Measurements from ENCODE around the gene TIMMDC1. TPM values are rescaled to one million over a fixed set of nuclear protein-coding genes. Genes with fewer than 3 reads are reported as not detected.
"Not testable (repeated sequence)": the region's sequence is repeated elsewhere in the genome, so short reads cannot be mapped to it uniquely, and the experiment has no call there.

Gene TIMMDC1
- total RNA-seq, 3 donors from 2014 or later (not counting 1 experiment from before 2014, with no cell fraction given), result 31.9 to 50.1 (median 34.1) TPM

- DNase-seq, result no peak
- H3K27me3 Mint-ChIP-seq (ENCODE audit: low read depth in 2 of 2), result peaks cover 0 to 3% of the 10 kb centered on the region in 2 donors
- WGBS (ENCODE audit: insufficient coverage), result no CpG with 5 or more reads among the region's 1 CpG
- H3K4me3 ChIP-seq (ENCODE audit: low read length), result no peak overlapping the region
- H3K4me3 Mint-ChIP-seq, result no peak overlapping the region
- H3K27me3 ChIP-seq (ENCODE audit: control insufficient read depth, insufficient read depth, low read length), result no peaks in the 10 kb centered on the region
- H3K4me1 Mint-ChIP-seq, result no peaks in the 10 kb centered on the region
- no peaks in the 10 kb centered on the region for H3K4me1 ChIP-seq (ENCODE audit: control insufficient read depth, insufficient read depth, low read length)
- no peaks in the 10 kb centered on the region for H3K9me3 ChIP-seq (ENCODE audit: control insufficient read depth, insufficient read depth, low read length)
- no peak for TF ChIP-seq CTCF (IDR thresholded peaks at IDR 0.05)
- no peak overlapping the region for H3K27ac ChIP-seq (ENCODE audit: low read length)
- ATAC-seq, result no peak
- no peaks in the 10 kb centered on the region for H3K9me3 Mint-ChIP-seq
- H3K36me3 ChIP-seq (ENCODE audit: control insufficient read depth, insufficient read depth, low read length), result no peaks in the 10 kb centered on the region
- intact Hi-C loops (cut with micrococcal nuclease), result no loop called here
- no peaks in the 10 kb centered on the region for H3K36me3 Mint-ChIP-seq
- no peak overlapping the region for H3K27ac Mint-ChIP-seq
Measured at GRCh38 chr3:119547227-119547626, 48.9 kb downstream of the TIMMDC1 start.

GRCh38 chr3:119548341-119548740 is 50.0 kb downstream of the TIMMDC1 start:
- intact Hi-C loops (cut with micrococcal nuclease), result no loop called here
- ATAC-seq (no peak), DNase-seq (no peak)
- no peak overlapping the region for H3K4me3 Mint-ChIP-seq
- H3K27ac Mint-ChIP-seq, result no peak overlapping the region
- H3K27me3 Mint-ChIP-seq (ENCODE audit: low read depth in 2 of 2), result peaks cover 0 to 3% of the 10 kb centered on the region in 2 donors
- no peaks in the 10 kb centered on the region for H3K9me3 ChIP-seq (ENCODE audit: control insufficient read depth, insufficient read depth, low read length)
- no peaks in the 10 kb centered on the region for H3K9me3 Mint-ChIP-seq
- H3K27me3 ChIP-seq (ENCODE audit: control insufficient read depth, insufficient read depth, low read length), result no peaks in the 10 kb centered on the region
- TF ChIP-seq CTCF (IDR thresholded peaks at IDR 0.05), result no peak
- H3K27ac ChIP-seq (ENCODE audit: low read length), result no peak overlapping the region
- no peaks in the 10 kb centered on the region for H3K4me1 Mint-ChIP-seq
- 53% methylated on average over 3 of the region's 3 CpGs for WGBS (ENCODE audit: insufficient coverage)
- no peaks in the 10 kb centered on the region for H3K36me3 Mint-ChIP-seq
- H3K4me1 ChIP-seq (ENCODE audit: control insufficient read depth, insufficient read depth, low read length), result no peaks in the 10 kb centered on the region
- no peak overlapping the region for H3K4me3 ChIP-seq (ENCODE audit: low read length)
- H3K36me3 ChIP-seq (ENCODE audit: control insufficient read depth, insufficient read depth, low read length), result no peaks in the 10 kb centered on the region

GRCh38 chr3:119550192-119550910 is 52.0 kb downstream of the TIMMDC1 start:
- DNase-seq (no peak), ATAC-seq (no peak)
- Histone ChIP-seq H3K4me1 (ENCODE audit: control insufficient read depth, insufficient read depth, low read length) (no peaks in the 10 kb centered on the region), H3K36me3 (ENCODE audit: control insufficient read depth, insufficient read depth, low read length) (no peaks in the 10 kb centered on the region), H3K27ac (ENCODE audit: low read length) (no peak overlapping the region), H3K9me3 (ENCODE audit: control insufficient read depth, insufficient read depth, low read length) (no peaks in the 10 kb centered on the region), H3K4me3 (ENCODE audit: low read length) (no peak overlapping the region), H3K27me3 (ENCODE audit: control insufficient read depth, insufficient read depth, low read length) (no peaks in the 10 kb centered on the region)
- no peak for TF ChIP-seq CTCF (IDR thresholded peaks at IDR 0.05)
- Mint-ChIP-seq H3K9me3 (no peaks in the 10 kb centered on the region), H3K27ac (no peak overlapping the region), H3K27me3 (ENCODE audit: low read depth in 2 of 2) (peaks cover 0 to 3% of the 10 kb centered on the region in 2 donors), H3K36me3 (no peaks in the 10 kb centered on the region), H3K4me1 (no peaks in the 10 kb centered on the region), H3K4me3 (no peak overlapping the region)
- intact Hi-C loops (cut with micrococcal nuclease), result no loop called here
- WGBS (ENCODE audit: insufficient coverage), result 80% methylated on average over 9 of the region's 9 CpGs

- Mint-ChIP-seq H3K4me3 (no peak overlapping the region), H3K27ac (no peak overlapping the region), H3K36me3 (no peaks in the 10 kb centered on the region), H3K27me3 (ENCODE audit: low read depth in 2 of 2) (peaks cover 0 to 3% of the 10 kb centered on the region in 2 donors), H3K9me3 (no peaks in the 10 kb centered on the region), H3K4me1 (no peaks in the 10 kb centered on the region)
- TF ChIP-seq CTCF (IDR thresholded peaks at IDR 0.05), result no peak
- intact Hi-C loops (cut with micrococcal nuclease), result no loop called here
- DNase-seq (no peak), ATAC-seq (no peak)
- H3K9me3 ChIP-seq (ENCODE audit: control insufficient read depth, insufficient read depth, low read length), result no peaks in the 10 kb centered on the region
- no peak overlapping the region for H3K4me3 ChIP-seq (ENCODE audit: low read length)
- 92% methylated on average over 5 of the region's 5 CpGs for WGBS (ENCODE audit: insufficient coverage)
- peaks cover 3% of the 10 kb centered on the region for H3K4me1 ChIP-seq (ENCODE audit: control insufficient read depth, insufficient read depth, low read length)
- H3K27me3 ChIP-seq (ENCODE audit: control insufficient read depth, insufficient read depth, low read length), result no peaks in the 10 kb centered on the region
- no peaks in the 10 kb centered on the region for H3K36me3 ChIP-seq (ENCODE audit: control insufficient read depth, insufficient read depth, low read length)
- H3K27ac ChIP-seq (ENCODE audit: low read length), result no peak overlapping the region
Measured at GRCh38 chr3:119551598-119551997, 53.3 kb downstream of the TIMMDC1 start.

GRCh38 chr3:119552928-119553327 is 54.6 kb downstream of the TIMMDC1 start:
- H3K9me3 ChIP-seq (ENCODE audit: control insufficient read depth, insufficient read depth, low read length); H3K36me3 Mint-ChIP-seq; H3K27me3 Mint-ChIP-seq (ENCODE audit: low read depth in 2 of 2); H3K4me1 Mint-ChIP-seq; intact Hi-C loops (cut with micrococcal nuclease); H3K27me3 ChIP-seq (ENCODE audit: control insufficient read depth, insufficient read depth, low read length); ATAC-seq; H3K27ac ChIP-seq (ENCODE audit: low read length); H3K4me3 ChIP-seq (ENCODE audit: low read length); H3K4me3 Mint-ChIP-seq; H3K9me3 Mint-ChIP-seq; H3K4me1 ChIP-seq (ENCODE audit: control insufficient read depth, insufficient read depth, low read length); H3K36me3 ChIP-seq (ENCODE audit: control insufficient read depth, insufficient read depth, low read length); DNase-seq; H3K27ac Mint-ChIP-seq: not testable (repeated sequence)
- 91% methylated on average over 4 of the region's 6 CpGs for WGBS (ENCODE audit: insufficient coverage)
